PFSK-1 (cell line): ENCODE results near the gene HDAC4.

ENCODE experiments used
- FOXP2 ChIP-seq: optimal IDR thresholded peaks from 2 replicates; pipeline ENCODE3; 2011; ENCODE audit warnings: borderline replicate concordance, control low read depth, inconsistent platforms; ENCODE audit not compliant: insufficient read depth; ENCODE audit errors: extremely low read length, extremely low read depth
- POLR2AphosphoS5 ChIP-seq: IDR thresholded peaks from 2 replicates; pipeline ENCODE4 v1.6.1; 2012; ENCODE audit warnings: low read depth, mild to moderate bottlenecking, control low read depth, low read length, moderate library complexity
- REST ChIP-seq, 2 experiments: IDR thresholded peaks; 2 replicates each; pipeline versions ENCODE4 v1.6.1 to v1.8.0; 2011 to 2012; ENCODE audit warnings: low read depth in 2 of 2, low read length in 2 of 2, control low read depth in 1 of 2, inconsistent platforms in 1 of 2, mild to moderate bottlenecking in 1 of 2, moderate library complexity in 1 of 2; ENCODE audit not compliant: insufficient read depth in 1 of 2
- SIN3A ChIP-seq: IDR thresholded peaks from 2 replicates; pipeline ENCODE4 v1.6.1; 2012; ENCODE audit warnings: mild to moderate bottlenecking, low read length, moderate library complexity, borderline replicate concordance; ENCODE audit not compliant: insufficient read depth
- TAF1 ChIP-seq: IDR thresholded peaks from 2 replicates; pipeline ENCODE4 v1.6.1; 2012; ENCODE audit warnings: low read length, control low read depth, borderline replicate concordance; ENCODE audit not compliant: insufficient read depth

- TF ChIP-seq SIN3A: no peak
- no peak for TF ChIP-seq REST (IDR thresholded peaks at IDR 0.05; ENCODE audit: insufficient read depth in 1 of 2, low read depth in 2 of 2, low read length in 2 of 2)
- no peak for TF ChIP-seq POLR2AphosphoS5
- TF ChIP-seq TAF1: no peak
- TF ChIP-seq FOXP2: no peak
These were observed 6.4 kb downstream of the HDAC4 start for GRCh38 chr2:239394346-239394945.
